GM21737 (cell line): ENCODE results near the gene ZSWIM8.
"Not testable (repeated sequence)": the region's sequence is repeated elsewhere in the genome, so short reads cannot be mapped to it uniquely, and the experiment has no call there.

Experiments used
- ATAC-seq: cut with Tn5 transposase; IDR thresholded peaks from one replicate; pipeline ENCODE4 v1.9.1; 2021; ENCODE audit warnings: mild to moderate bottlenecking, moderate library complexity; ENCODE audit not compliant: unreplicated experiment

Gene ZSWIM8

GRCh38 chr10:73773152-73773879, 12.1 kb upstream of the ZSWIM8 start:
- ATAC-seq: no peak

DNA sequence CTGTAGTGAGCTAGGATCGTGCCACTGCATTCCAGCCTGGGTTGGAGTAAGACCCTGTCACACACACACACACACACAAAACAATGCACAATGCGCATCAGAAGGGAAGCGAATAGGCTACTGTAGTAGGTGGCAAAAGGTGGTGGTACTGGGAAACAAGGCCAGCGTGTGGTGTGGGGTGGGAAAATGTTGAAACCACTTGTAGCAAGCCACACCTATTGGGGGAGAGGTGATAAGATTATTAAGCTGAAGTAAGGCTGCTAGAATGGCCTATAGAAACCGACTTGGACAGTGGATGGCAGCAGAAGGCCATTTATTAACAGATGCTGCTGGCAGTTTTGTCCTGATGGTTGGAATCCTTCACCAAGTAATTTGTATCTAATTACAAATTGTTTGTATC, 10.8 kb upstream of the ZSWIM8 start:
- no peak for ATAC-seq

- no peak for ATAC-seq
Measured at GRCh38 chr10:73779018-73779417, 6.4 kb upstream of the ZSWIM8 start.

DNA sequence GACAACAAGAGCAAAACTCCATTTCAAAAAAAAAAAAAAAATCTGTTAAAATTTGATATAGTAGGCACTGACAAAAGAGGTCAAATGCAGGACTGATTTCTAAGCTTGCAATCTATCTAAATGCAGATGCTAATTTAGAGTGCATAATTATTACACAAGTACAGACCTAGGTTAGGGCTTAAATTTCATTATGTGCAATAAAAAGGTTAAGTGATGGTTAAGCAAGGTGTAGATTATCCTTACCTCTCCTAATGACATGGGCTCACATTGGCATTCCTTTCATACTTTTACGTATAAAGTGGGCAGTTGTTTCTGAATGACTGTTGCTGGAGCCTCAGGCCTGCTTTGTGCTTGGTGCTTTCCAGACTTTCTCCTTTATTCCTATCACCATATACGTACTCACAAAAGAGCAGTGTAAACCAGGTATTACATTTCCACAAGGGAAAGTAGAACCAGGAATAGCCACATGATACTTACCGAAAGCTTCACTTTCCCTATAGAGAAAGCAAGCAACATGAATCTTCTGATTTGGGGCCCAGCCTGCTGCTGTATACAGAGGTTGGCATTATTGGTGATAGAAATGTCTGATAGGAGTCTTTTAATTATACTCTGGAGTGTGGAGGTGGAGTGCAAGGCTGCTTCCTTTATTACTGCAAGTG, 5.7 kb upstream of the ZSWIM8 start:
- ATAC-seq: no peak

DNA sequence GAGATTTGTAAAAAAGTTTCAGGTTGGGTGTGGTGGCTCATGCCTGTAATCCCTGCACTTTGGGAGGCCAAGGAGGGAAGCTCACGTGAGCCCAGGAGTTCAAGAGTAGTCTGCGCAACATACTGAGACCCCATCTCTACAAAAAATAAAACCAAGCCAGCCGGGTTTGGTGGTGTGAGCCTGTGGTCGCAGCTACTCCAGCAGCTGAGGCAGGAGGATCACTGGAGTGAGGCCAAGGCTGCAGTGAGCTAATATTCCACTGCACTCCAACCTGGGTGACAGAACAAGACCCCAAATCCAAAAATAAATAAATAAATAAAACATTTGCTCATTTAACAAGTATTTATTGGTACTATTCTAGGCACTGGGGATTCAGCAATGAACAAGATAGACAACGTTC, 5.1 kb upstream of the ZSWIM8 start:
- ATAC-seq: no peak

- no peak for ATAC-seq
Measured at GRCh38 chr10:73780966-73781365, 4.4 kb upstream of the ZSWIM8 start.

DNA sequence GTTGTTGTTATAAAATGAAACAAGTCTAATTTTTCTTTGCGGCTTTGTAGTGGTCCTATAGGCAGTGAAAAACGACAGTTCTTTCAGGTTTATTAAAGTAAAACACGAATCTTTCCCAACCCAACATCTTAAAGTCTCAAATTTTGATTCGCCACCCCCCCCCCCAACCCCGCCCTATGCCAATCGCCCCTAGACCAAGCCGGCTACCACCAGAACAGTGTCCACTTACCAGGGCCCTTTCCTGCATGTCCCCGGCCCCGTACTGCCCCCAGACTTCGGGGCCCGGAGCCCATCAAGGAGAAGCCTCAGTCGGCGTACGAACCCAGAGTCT, 3.9 kb upstream of the ZSWIM8 start:
- ATAC-seq: peak; percentile 7

- peak; percentile 42 for ATAC-seq
Measured at GRCh38 chr10:73781879-73782748, 3.3 kb upstream of the ZSWIM8 start, which contains the start of gene CHCHD1. CHCHD1 (plus strand) TSS chr10:73782048; CDS start chr10:73782076, 28 bp downstream.

DNA sequence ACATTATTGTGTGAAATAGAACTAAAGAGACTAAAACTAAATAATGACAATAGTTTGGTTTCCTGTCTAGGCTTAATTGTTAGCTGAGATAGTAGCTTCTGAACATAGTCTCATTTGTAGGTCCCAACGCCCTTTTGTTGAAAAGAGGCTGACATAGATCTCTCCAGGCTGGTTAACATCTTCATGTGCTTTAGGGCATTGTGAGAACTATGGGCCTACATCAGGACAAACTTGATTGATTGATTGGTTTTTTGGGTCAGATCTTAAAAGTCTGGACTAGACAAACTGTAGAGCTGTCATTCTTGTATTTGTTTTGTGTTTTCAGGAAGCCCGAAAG, 2.7 kb upstream of the ZSWIM8 start:
- ATAC-seq: no peak

GRCh38 chr10:73785721-73786511, 510 bp downstream of the ZSWIM8 start:
- peak; percentile 4 for ATAC-seq

DNA sequence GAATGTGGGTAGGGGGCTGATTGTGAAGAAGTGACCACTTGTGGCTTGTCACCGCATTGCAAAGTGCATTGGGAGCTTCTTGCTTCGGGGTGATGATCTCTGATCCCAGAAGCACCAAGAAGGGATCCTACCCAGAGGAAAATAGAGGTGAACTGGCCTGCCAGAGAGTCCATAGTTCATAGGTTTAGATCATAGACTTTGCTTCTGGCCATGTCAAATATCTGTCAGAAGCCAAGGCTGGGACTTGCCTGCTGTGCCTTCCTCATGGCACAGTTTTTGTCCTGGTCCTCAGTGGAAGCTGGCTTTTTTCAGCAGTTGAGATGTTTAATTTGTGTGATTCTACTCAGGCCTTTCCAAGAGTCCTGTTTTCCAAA, 1.1 kb downstream of the ZSWIM8 start:
- ATAC-seq: no peak

- not testable (repeated sequence) for ATAC-seq
Measured at GRCh38 chr10:73787031-73787800, 1.8 kb downstream of the ZSWIM8 start.

- ATAC-seq: no peak
Measured at GRCh38 chr10:73788864-73789658, 3.7 kb downstream of the ZSWIM8 start.

DNA sequence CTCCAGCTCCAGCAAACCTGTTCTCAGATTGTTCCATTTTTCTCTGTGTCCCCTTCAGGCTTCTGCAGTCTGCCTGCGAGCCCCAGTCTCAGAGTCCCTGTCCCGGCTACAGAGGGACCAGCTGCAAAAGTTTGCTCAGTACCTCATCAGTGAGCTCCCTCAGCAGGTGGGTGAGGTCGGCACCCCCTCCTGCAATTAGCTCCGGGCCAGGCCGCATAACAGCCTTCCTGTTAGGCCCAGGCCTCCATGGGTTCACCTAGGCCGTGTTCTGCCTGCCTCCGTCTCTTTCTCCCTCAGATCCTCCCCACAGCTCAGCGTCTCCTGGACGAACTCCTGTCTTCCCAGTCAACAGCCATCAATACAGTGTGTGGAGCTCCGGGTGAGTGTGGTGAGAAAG, 4.3 kb downstream of the ZSWIM8 start:
- no peak for ATAC-seq

DNA sequence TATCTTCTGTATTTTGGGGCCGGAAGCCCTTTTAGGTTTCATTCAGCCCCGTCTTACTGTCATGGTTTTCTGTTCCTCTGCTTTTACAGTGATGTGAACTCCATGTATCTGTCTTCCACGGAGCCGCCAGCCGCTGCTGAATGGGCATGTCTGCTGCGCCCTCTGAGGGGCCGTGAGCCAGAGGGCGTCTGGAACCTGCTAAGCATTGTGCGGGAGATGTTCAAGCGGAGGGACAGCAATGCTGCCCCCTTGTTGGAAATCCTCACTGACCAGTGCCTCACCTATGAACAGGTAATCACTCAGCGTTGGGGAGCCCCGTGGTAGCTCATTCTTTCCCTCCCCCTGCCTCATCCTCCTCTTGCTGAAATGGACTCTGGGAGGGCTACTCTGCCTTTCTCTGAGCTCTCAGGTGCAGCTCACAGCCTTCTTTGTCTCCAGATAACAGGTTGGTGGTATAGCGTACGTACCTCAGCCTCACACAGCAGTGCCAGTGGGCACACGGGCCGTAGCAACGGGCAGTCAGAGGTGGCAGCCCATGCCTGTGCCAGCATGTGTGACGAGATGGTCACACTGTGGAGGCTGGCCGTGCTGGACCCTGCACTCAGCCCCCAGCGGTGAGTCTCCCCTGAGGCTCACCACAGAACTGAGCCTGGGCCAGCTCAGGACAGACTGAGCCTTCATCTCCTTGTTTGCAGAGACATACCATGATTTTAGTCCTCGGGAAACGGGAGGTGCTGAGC, 5.7 kb downstream of the ZSWIM8 start:
- ATAC-seq: no peak

DNA sequence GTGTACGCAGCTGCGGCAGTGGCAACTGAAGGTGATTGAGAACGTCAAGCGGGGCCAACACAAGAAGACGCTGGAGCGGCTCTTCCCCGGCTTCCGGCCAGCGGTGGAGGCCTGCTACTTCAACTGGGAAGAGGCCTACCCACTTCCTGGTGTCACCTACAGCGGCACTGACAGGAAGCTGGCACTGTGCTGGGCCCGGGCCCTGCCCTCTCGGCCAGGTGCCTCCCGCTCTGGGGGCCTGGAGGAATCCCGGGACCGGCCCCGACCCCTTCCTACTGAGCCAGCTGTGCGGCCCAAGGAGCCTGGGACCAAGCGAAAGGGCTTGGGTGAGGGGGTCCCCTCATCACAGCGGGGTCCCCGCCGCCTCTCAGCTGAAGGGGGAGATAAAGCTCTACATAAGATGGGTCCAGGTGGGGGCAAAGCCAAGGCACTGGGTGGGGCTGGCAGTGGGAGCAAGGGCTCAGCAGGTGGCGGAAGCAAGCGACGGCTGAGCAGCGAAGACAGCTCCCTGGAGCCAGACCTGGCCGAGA, 6.5 kb downstream of the ZSWIM8 start:
- ATAC-seq: no peak

- ATAC-seq: no peak
Measured at GRCh38 chr10:73793456-73793855, 8.1 kb downstream of the ZSWIM8 start.

- not testable (repeated sequence) for ATAC-seq
Measured at GRCh38 chr10:73795491-73795890, 10.1 kb downstream of the ZSWIM8 start.

DNA sequence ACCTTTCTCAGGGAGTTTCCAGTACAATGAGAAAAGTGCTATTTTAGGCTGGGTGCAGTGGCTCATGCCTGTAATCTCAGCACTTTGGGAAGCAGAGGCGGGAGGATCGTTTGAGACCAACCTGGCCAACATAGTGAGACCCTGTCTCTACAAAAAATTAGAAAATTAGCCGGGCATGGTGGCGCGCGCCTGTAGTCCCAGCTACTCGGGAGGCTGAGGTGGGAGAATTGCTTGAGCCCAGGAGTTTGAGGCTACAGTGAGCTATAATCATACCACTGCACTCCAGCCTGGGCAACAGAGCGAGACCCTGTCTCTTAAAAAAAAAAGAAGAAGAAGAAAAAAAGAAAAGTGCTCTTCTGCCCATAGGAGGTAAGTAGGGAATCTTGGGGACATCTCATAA, 10.6 kb downstream of the ZSWIM8 start:
- not testable (repeated sequence) for ATAC-seq
